Measurements from ENCODE around the gene SHISA3.

DNA sequence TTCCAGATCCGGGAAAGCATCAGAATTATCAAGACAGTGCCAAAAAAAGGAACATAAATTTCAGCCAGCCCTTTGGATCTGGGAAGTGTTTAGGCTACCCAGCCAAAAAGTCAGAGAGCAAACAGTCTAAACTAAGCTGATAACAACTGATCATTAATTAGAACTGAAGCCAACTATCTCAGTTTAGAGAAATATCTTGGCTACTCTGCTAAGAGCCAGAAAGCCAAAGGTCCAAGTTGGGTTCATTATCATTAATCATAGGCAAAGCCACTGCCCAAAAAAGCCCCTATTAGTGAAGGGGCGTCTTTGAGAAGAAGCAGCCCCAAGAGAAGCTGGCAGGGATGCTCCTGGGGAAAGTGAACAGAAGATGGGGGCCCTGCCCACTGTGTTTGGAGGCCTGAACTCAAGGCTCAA is 37.0 kb upstream of the SHISA3 start:
- TF ChIP-seq ZFP30 (CRISPR knock-in tag; IDR thresholded peaks at IDR 0.05) (no peak), TOX (CRISPR knock-in tag; IDR thresholded peaks at IDR 0.05; ENCODE audit: borderline replicate concordance) (no peak)
